ENCODE results near the gene CSTPP1. TPM values are rescaled to one million over a fixed set of nuclear protein-coding genes. Genes with fewer than 3 reads are reported as not detected.
"Not testable (repeated sequence)": the region's sequence is repeated elsewhere in the genome, so short reads cannot be mapped to it uniquely, and the experiment has no call there.

CSTPP1 gene
- total RNA-seq, 2 experiments from 2014 or later: 14.2 to 16.5 TPM

- POLR2A ChIA-PET; H3K4me1 Mint-ChIP-seq; H3K27me3 Mint-ChIP-seq; DNase-seq; H3K4me3 Mint-ChIP-seq; H3K27ac Mint-ChIP-seq; H3K9me3 Mint-ChIP-seq; ATAC-seq (ENCODE audit: low read depth): not testable (repeated sequence)
- H3K36me3 Mint-ChIP-seq: peaks cover 20% of the 10 kb centered on the region
These were observed 61.2 kb downstream of the CSTPP1 start for GRCh38 chr11:46997796-46998195.

- ATAC-seq (ENCODE audit: low read depth): no peak
- H3K36me3 Mint-ChIP-seq: peaks cover 16% of the 10 kb centered on the region
- no peak overlapping the region for H3K27ac Mint-ChIP-seq
- no peak for DNase-seq
- POLR2A ChIA-PET: no interaction called here
- H3K4me1 Mint-ChIP-seq: peaks cover 9% of the 10 kb centered on the region
- H3K4me3 Mint-ChIP-seq: no peak overlapping the region
- H3K27me3 Mint-ChIP-seq: no peaks in the 10 kb centered on the region
- H3K9me3 Mint-ChIP-seq: peaks cover 1% of the 10 kb centered on the region
These were observed 62.7 kb downstream of the CSTPP1 start for GRCh38 chr11:46999217-46999616.

- DNase-seq: no peak
- Mint-ChIP-seq H3K27me3 (no peaks in the 10 kb centered on the region), H3K9me3 (peaks cover 2% of the 10 kb centered on the region), H3K27ac (no peak overlapping the region), H3K36me3 (peaks cover 19% of the 10 kb centered on the region), H3K4me3 (no peak overlapping the region), H3K4me1 (peaks cover 16% of the 10 kb centered on the region)
- no peak for ATAC-seq (ENCODE audit: low read depth)
- POLR2A ChIA-PET: no interaction called here
These were observed 63.5 kb downstream of the CSTPP1 start for GRCh38 chr11:47000033-47000432.

GRCh38 chr11:47001781-47002181 lies 65.2 kb downstream of the CSTPP1 start:
- peaks cover 19% of the 10 kb centered on the region for H3K4me1 Mint-ChIP-seq
- H3K36me3 Mint-ChIP-seq: peaks cover 13% of the 10 kb centered on the region
- H3K4me3 Mint-ChIP-seq: no peak overlapping the region
- H3K9me3 Mint-ChIP-seq: peaks cover 1% of the 10 kb centered on the region
- no peaks in the 10 kb centered on the region for H3K27me3 Mint-ChIP-seq
- POLR2A ChIA-PET: no interaction called here
- H3K27ac Mint-ChIP-seq: no peak overlapping the region
- ATAC-seq (ENCODE audit: low read depth) (no peak), DNase-seq (no peak)

GRCh38 chr11:47002390-47002789 lies 65.8 kb downstream of the CSTPP1 start:
- Mint-ChIP-seq H3K9me3 (peaks cover 1% of the 10 kb centered on the region), H3K4me1 (peaks cover 19% of the 10 kb centered on the region), H3K36me3 (peaks cover 9% of the 10 kb centered on the region), H3K27me3 (no peaks in the 10 kb centered on the region), H3K27ac (no peak overlapping the region), H3K4me3 (no peak overlapping the region)
- no peak for DNase-seq
- POLR2A ChIA-PET: no interaction called here
- ATAC-seq (ENCODE audit: low read depth): no peak

- peaks cover 1% of the 10 kb centered on the region for H3K9me3 Mint-ChIP-seq
- DNase-seq: no peak
- peaks cover 17% of the 10 kb centered on the region for H3K4me1 Mint-ChIP-seq
- peaks cover 4% of the 10 kb centered on the region for H3K36me3 Mint-ChIP-seq
- no peak overlapping the region for H3K27ac Mint-ChIP-seq
- POLR2A ChIA-PET: no interaction called here
- H3K27me3 Mint-ChIP-seq: no peaks in the 10 kb centered on the region
- no peak overlapping the region for H3K4me3 Mint-ChIP-seq
- no peak for ATAC-seq (ENCODE audit: low read depth)
These were observed 66.8 kb downstream of the CSTPP1 start for GRCh38 chr11:47003180-47003877.

GRCh38 chr11:47004595-47005033 lies 68.1 kb downstream of the CSTPP1 start:
- POLR2A ChIA-PET: no interaction called here
- Mint-ChIP-seq H3K27ac (no peak overlapping the region), H3K36me3 (peaks cover 4% of the 10 kb centered on the region), H3K9me3 (peaks cover 1% of the 10 kb centered on the region), H3K27me3 (no peaks in the 10 kb centered on the region), H3K4me3 (no peak overlapping the region), H3K4me1 (peaks cover 17% of the 10 kb centered on the region)
- ATAC-seq (ENCODE audit: low read depth) (no peak), DNase-seq (no peak)

- Mint-ChIP-seq H3K27me3 (no peaks in the 10 kb centered on the region), H3K4me3 (no peak overlapping the region), H3K9me3 (peaks cover 1% of the 10 kb centered on the region), H3K36me3 (peaks cover 4% of the 10 kb centered on the region), H3K27ac (no peak overlapping the region), H3K4me1 (peaks cover 12% of the 10 kb centered on the region)
- POLR2A ChIA-PET: no interaction called here
- DNase-seq (no peak), ATAC-seq (ENCODE audit: low read depth) (no peak)
These were observed 68.9 kb downstream of the CSTPP1 start for GRCh38 chr11:47005441-47005840.

GRCh38 chr11:47007579-47007978 lies 71.0 kb downstream of the CSTPP1 start:
- no peaks in the 10 kb centered on the region for H3K27me3 Mint-ChIP-seq
- H3K27ac Mint-ChIP-seq: no peak overlapping the region
- ATAC-seq (ENCODE audit: low read depth) (no peak), DNase-seq (no peak)
- POLR2A ChIA-PET: no interaction called here
- H3K9me3 Mint-ChIP-seq: peaks cover 1% of the 10 kb centered on the region
- H3K4me3 Mint-ChIP-seq: no peak overlapping the region
- peaks cover 12% of the 10 kb centered on the region for H3K4me1 Mint-ChIP-seq
- peaks cover 4% of the 10 kb centered on the region for H3K36me3 Mint-ChIP-seq

- POLR2A ChIA-PET: interaction anchor here (0.6 kb wide), 1 partner anchor 888 kb away, joined by 3 read pairs; no protein-coding TSS in a partner anchor
- DNase-seq: no peak
- Mint-ChIP-seq H3K9me3 (peaks cover 2% of the 10 kb centered on the region), H3K4me3 (no peak overlapping the region), H3K36me3 (no peaks in the 10 kb centered on the region), H3K27ac (no peak overlapping the region), H3K27me3 (no peaks in the 10 kb centered on the region), H3K4me1 (peaks cover 4% of the 10 kb centered on the region)
- ATAC-seq (ENCODE audit: low read depth): no peak
These were observed 73.6 kb downstream of the CSTPP1 start for GRCh38 chr11:47010179-47010578.

GRCh38 chr11:47014097-47014496 lies 77.5 kb downstream of the CSTPP1 start:
- Mint-ChIP-seq H3K27me3 (no peaks in the 10 kb centered on the region), H3K4me3 (no peak overlapping the region), H3K4me1 (peaks cover 2% of the 10 kb centered on the region), H3K9me3 (peaks cover 2% of the 10 kb centered on the region), H3K36me3 (no peaks in the 10 kb centered on the region), H3K27ac (no peak overlapping the region)
- POLR2A ChIA-PET: no interaction called here
- ATAC-seq (ENCODE audit: low read depth) (no peak), DNase-seq (no peak)

GRCh38 chr11:47018637-47019036 lies 82.1 kb downstream of the CSTPP1 start:
- Mint-ChIP-seq H3K4me3 (no peak overlapping the region), H3K36me3 (no peaks in the 10 kb centered on the region), H3K4me1 (peaks cover 2% of the 10 kb centered on the region), H3K27me3 (no peaks in the 10 kb centered on the region), H3K27ac (no peak overlapping the region), H3K9me3 (no peaks in the 10 kb centered on the region)
- POLR2A ChIA-PET: no interaction called here
- no peak for ATAC-seq (ENCODE audit: low read depth)
- DNase-seq: no peak

- Mint-ChIP-seq H3K27me3 (no peaks in the 10 kb centered on the region), H3K9me3 (no peaks in the 10 kb centered on the region), H3K4me1 (no peaks in the 10 kb centered on the region), H3K4me3 (no peak overlapping the region), H3K27ac (no peak overlapping the region), H3K36me3 (no peaks in the 10 kb centered on the region)
- no peak for DNase-seq
- no peak for ATAC-seq (ENCODE audit: low read depth)
- POLR2A ChIA-PET: no interaction called here
These were observed 84.4 kb downstream of the CSTPP1 start for GRCh38 chr11:47020793-47021526.

- no peaks in the 10 kb centered on the region for H3K27me3 Mint-ChIP-seq
- no peaks in the 10 kb centered on the region for H3K9me3 Mint-ChIP-seq
- ATAC-seq (ENCODE audit: low read depth) (no peak), DNase-seq (no peak)
- H3K36me3 Mint-ChIP-seq: no peaks in the 10 kb centered on the region
- H3K27ac Mint-ChIP-seq: no peak overlapping the region
- no peaks in the 10 kb centered on the region for H3K4me1 Mint-ChIP-seq
- H3K4me3 Mint-ChIP-seq: no peak overlapping the region
- POLR2A ChIA-PET: no interaction called here
These were observed 84.9 kb downstream of the CSTPP1 start for GRCh38 chr11:47021527-47021818.
